Upper lobe of left lung (tissue), 4 donors: Measurements from ENCODE around the gene FRMPD4.

Experiments used
- CTCF ChIP-seq, 6 experiments: fragments of 450-650 bp in 4 of 6; fragments of 200-600 bp in 2 of 6; sonication (generic) in 2 of 6; IDR thresholded peaks; one replicate each; pipeline ENCODE4 v1.5.1; 2016 to 2019; ENCODE audit warnings: antibody characterized with exemption in 6 of 6
- POLR2A ChIP-seq, 4 donors: fragments of 450-650 bp; IDR thresholded peaks; one replicate each; pipeline ENCODE4 v1.5.1; 2016 to 2017; ENCODE audit warnings: antibody characterized with exemption in 4 of 4, mild to moderate bottlenecking in 2 of 4
- POLR2AphosphoS5 ChIP-seq, 2 donors: sonication (generic); formaldehyde crosslinking; IDR thresholded peaks; one replicate each; pipeline ENCODE4 v1.5.1; 2017; ENCODE audit warnings: antibody characterized with exemption in 2 of 2

- no peak for TF ChIP-seq POLR2A (IDR thresholded peaks at IDR 0.05)
- TF ChIP-seq CTCF (IDR thresholded peaks at IDR 0.05), result no peak
- no peak for TF ChIP-seq POLR2AphosphoS5 (IDR thresholded peaks at IDR 0.05)
Observed at GRCh38 chrX:12229986-12230385, 91.7 kb downstream of the FRMPD4 start.
